HAP-1 (cell line): ENCODE data around the gene SLC30A4.

ENCODE experiments used
- DNase-seq, 2 experiments: peaks; one replicate each; pipeline ENCODE4 v3.0.0-alpha.2; 2016 to 2020; ENCODE audit warnings: low spot score in 2 of 2
- H3K27me3 ChIP-seq: fragments of 250-450 bp; sonication (Bioruptor Pico); 2 replicates; pipeline ENCODE4 v1.5.1; 2020; ENCODE audit warnings: low read depth, mild to moderate bottlenecking, moderate library complexity
- H3K36me3 ChIP-seq: fragments of 250-450 bp; sonication (Bioruptor Pico); replicated peaks from 2 replicates; pipeline ENCODE4 v1.5.1; 2020; ENCODE audit warnings: mild to moderate bottlenecking
- H3K4me1 ChIP-seq: fragments of 250-450 bp; sonication (Bioruptor Pico); 2 replicates; pipeline ENCODE4 v1.5.1; 2020; ENCODE audit warnings: mild to moderate bottlenecking
- H3K4me3 ChIP-seq: fragments of 250-450 bp; sonication (Bioruptor Pico); 2 replicates; pipeline ENCODE4 v1.5.1; 2020; ENCODE audit warnings: mild to moderate bottlenecking, moderate library complexity
- H3K9me3 ChIP-seq: fragments of 250-450 bp; sonication (Bioruptor Pico); 2 replicates; pipeline ENCODE4 v1.5.1; 2020; ENCODE audit warnings: mild to moderate bottlenecking, moderate library complexity
- in situ Hi-C: fragments of 300-500 bp; cut with MboI; formaldehyde crosslinking; loops from 3 replicates; pipeline ENCODE4 v1.14.3; 2020; ENCODE audit warnings: low sequenced_read_pairs, inconsistent platforms, mixed read lengths

The SLC30A4 gene, protein sequence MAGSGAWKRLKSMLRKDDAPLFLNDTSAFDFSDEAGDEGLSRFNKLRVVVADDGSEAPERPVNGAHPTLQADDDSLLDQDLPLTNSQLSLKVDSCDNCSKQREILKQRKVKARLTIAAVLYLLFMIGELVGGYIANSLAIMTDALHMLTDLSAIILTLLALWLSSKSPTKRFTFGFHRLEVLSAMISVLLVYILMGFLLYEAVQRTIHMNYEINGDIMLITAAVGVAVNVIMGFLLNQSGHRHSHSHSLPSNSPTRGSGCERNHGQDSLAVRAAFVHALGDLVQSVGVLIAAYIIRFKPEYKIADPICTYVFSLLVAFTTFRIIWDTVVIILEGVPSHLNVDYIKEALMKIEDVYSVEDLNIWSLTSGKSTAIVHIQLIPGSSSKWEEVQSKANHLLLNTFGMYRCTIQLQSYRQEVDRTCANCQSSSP

GRCh38 chr15:45522328-45523165, at the start of gene SLC30A4:
TSS of gene SLC30A4 (minus strand) at chr15:45522755. CDS start at chr15:45522354, 401 bp downstream.
- Histone ChIP-seq H3K36me3 (no peaks in the 10 kb centered on the region), H3K4me1 (no peaks in the 10 kb centered on the region; the same call in none of the 2 replicates), H3K9me3 (no peaks in the 10 kb centered on the region), H3K27me3 (peaks cover 7% of the 10 kb centered on the region; the same call in 1 of the 2 replicates), H3K4me3 (peak within 1 kb of the TSS; percentile 48)
- in situ Hi-C loops: no loop called here
- DNase-seq: peak; percentile 23 to 64

GRCh38 chr15:45555934-45556608, 33.5 kb upstream of the SLC30A4 start:
- Histone ChIP-seq H3K4me1 (no peaks in the 10 kb centered on the region), H3K27me3 (peaks cover 24% of the 10 kb centered on the region), H3K4me3 (no peak overlapping the region), H3K9me3 (no peaks in the 10 kb centered on the region), H3K36me3 (no peaks in the 10 kb centered on the region)
- in situ Hi-C loops: no loop called here
- no peak for DNase-seq

GRCh38 chr15:45551676-45552075, 29.1 kb upstream of the SLC30A4 start:
- in situ Hi-C loops: no loop called here
- Histone ChIP-seq H3K4me1 (peaks cover 4% of the 10 kb centered on the region; the same call in 1 of the 2 replicates), H3K9me3 (no peaks in the 10 kb centered on the region), H3K4me3 (no peak overlapping the region), H3K36me3 (no peaks in the 10 kb centered on the region), H3K27me3 (peaks cover 18% of the 10 kb centered on the region)
- no peak for DNase-seq

GRCh38 chr15:45550436-45550835, 27.9 kb upstream of the SLC30A4 start:
- Histone ChIP-seq H3K4me1 (peaks cover 4% of the 10 kb centered on the region; the same call in 1 of the 2 replicates), H3K4me3 (no peak overlapping the region), H3K27me3 (peaks cover 7% of the 10 kb centered on the region), H3K9me3 (no peaks in the 10 kb centered on the region), H3K36me3 (no peaks in the 10 kb centered on the region)
- in situ Hi-C loops: no loop called here
- DNase-seq: no peak

DNA sequence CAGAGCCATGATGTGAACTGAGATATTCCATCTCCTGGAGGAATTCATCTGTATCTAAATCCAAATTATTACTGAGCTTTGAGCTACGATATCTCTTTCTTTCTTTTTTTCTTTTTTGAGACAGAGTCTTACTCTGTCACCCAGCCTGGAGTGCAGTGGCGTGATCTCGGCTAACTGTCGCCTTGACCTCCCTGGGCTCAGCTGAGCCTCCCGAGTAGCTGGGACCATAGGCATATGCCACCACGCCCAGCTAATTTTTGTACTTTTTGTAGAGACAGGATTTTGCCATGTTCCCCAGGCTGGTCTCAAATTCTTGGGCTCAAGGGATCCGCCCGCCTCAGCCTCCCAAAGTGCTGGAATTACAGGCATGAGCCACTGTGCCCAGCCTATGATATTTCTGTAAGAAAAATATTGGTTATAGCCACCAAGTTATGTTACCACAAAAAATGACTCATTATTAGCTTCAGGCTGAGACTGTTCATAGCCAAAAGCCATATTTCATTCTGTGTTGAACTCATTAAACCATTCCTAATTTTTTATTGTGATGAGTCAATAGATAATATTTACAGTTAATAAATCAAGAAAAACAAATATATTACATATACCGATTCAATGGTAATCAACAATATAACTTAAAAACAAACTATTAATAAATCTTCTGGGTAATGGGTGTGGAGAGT, 27.1 kb upstream of the SLC30A4 start:
- Histone ChIP-seq H3K4me3 (no peak overlapping the region), H3K9me3 (no peaks in the 10 kb centered on the region), H3K27me3 (peaks cover 3% of the 10 kb centered on the region; the same call in 1 of the 2 replicates), H3K4me1 (peaks cover 4% of the 10 kb centered on the region; the same call in 1 of the 2 replicates), H3K36me3 (no peaks in the 10 kb centered on the region)
- in situ Hi-C loops: no loop called here
- no peak for DNase-seq

DNA sequence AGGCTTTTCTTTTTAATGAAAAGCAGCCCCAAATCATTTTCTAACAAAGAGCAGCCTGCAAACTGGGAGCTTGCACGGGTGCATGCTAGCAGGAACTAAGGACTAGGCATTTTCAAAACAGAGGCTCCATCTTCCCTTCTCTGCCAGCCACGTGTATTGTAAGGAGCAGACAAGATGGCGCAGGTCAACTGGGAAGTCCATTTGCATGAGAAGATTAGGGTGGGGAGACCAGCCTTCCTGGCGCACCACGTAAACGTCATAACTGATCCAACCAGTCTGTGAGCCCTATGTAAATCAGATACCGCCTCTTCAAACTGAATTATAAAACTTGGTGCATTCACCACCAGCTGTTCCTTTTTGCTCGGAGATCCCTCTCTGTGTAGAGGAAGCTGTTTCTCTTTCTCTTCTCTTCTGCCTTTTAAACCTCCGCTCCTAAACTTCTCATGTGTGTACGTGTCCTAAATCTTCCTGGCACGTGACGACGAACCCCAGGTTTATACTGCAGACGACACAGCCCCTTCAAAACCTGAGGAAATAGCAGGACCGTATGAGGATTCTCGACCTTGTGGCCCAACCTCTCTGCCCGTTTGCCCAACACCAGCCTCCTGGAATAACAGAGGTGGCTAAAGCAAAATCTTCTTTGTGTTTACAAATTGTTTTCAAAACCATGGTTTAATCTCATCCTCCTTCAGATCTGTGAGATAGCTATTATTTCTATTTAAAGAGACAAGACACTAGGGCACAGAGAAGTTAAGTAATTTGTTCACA, 26.4 kb upstream of the SLC30A4 start:
- H3K36me3 ChIP-seq: no peaks in the 10 kb centered on the region
- no peak overlapping the region for H3K4me3 ChIP-seq
- DNase-seq: no peak
- H3K27me3 ChIP-seq: no peaks in the 10 kb centered on the region
- in situ Hi-C loops: no loop called here
- H3K9me3 ChIP-seq: no peaks in the 10 kb centered on the region
- H3K4me1 ChIP-seq: peaks cover 4% of the 10 kb centered on the region; the same call in 1 of the 2 replicates

DNA sequence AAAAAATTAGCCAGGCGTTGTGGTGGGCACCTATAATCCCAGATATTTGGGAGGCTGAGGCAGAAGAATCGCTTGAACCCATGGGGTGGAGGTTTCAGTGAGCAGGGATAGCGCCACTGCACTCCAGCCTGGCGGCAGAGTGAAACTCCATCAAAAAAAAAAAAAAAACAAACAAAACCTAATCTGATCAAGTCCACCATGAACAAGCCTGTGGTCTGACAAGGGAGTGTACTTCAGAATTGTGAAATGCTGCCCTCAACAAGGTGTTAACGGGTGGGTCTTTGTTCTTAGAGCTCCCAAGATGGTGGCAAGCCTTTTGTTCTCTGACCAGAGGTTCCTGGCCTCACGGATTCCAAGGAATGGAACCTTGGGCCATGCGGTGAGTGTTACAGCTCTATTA, 24.2 kb upstream of the SLC30A4 start:
- Histone ChIP-seq H3K4me3 (no peak overlapping the region), H3K36me3 (no peaks in the 10 kb centered on the region), H3K4me1 (peaks cover 4% of the 10 kb centered on the region; the same call in 1 of the 2 replicates), H3K9me3 (no peaks in the 10 kb centered on the region), H3K27me3 (no peaks in the 10 kb centered on the region)
- DNase-seq: no peak
- in situ Hi-C loops: no loop called here

DNA sequence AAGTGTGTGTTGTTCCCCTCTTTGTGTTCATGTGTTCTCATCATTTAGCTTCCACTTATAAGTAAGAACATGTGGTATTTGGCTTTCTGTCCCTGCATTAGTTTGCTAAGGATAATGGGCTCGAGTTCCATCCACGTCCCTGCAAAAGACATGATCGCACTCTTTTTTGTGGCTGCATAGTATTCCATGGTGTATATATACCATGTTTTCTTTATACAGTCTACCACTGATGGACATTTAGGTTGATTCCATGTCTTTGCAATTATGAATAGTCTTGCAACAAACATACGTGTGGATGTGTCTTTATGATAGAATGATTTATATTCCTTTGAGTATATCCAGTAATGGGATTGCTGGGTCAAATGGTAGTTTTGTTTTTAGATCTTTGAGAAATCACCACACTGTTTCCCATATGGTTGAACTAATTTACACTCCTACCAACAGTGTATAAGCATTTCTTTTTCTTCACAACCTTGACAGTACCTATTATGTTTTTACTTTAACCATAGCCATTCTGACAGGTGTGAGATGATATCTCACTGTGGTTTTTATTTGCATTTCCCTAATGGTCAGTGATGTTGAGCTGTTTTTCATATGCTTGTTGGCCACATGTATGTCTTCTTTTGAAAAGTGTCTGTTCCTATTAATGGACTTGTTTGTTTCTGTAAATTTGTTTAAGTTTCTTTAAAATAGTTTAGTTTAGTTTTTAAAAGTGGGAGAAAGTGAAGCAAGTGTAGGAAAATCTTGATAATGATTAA, 21.9 kb upstream of the SLC30A4 start:
- in situ Hi-C loops: no loop called here
- DNase-seq: no peak
- peaks cover 4% of the 10 kb centered on the region; the same call in 1 of the 2 replicates for H3K4me1 ChIP-seq
- no peaks in the 10 kb centered on the region for H3K9me3 ChIP-seq
- no peaks in the 10 kb centered on the region for H3K36me3 ChIP-seq
- H3K27me3 ChIP-seq: no peaks in the 10 kb centered on the region
- no peak overlapping the region for H3K4me3 ChIP-seq

GRCh38 chr15:45543051-45543450, 20.5 kb upstream of the SLC30A4 start:
- no peaks in the 10 kb centered on the region for H3K27me3 ChIP-seq
- in situ Hi-C loops: no loop called here
- H3K4me3 ChIP-seq: no peak overlapping the region
- no peak for DNase-seq
- H3K36me3 ChIP-seq: no peaks in the 10 kb centered on the region
- no peaks in the 10 kb centered on the region for H3K9me3 ChIP-seq
- peaks cover 4% of the 10 kb centered on the region; the same call in 1 of the 2 replicates for H3K4me1 ChIP-seq

DNA sequence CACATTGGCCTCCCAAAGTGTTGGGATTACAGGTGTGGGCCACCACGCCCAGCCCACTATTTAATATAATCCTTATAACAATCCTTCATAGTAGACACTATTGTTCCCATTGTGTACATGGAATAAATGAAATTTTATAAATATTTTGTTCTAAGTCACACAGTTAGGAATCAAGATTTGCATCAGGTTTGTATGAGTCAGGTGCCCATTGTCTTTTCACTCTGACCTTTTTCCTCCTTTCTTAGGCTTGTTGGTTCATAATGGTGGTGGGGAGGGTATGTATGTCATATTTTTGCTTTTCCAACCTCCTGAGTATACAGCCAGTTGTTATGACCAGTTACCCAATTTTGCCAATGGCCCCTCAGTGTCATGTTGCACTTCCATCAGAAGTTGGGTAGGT, 18.0 kb upstream of the SLC30A4 start:
- H3K9me3 ChIP-seq: no peaks in the 10 kb centered on the region
- no peaks in the 10 kb centered on the region for H3K36me3 ChIP-seq
- no peak for DNase-seq
- in situ Hi-C loops: no loop called here
- no peaks in the 10 kb centered on the region for H3K27me3 ChIP-seq
- peaks cover 7% of the 10 kb centered on the region for H3K4me1 ChIP-seq
- H3K4me3 ChIP-seq: no peak overlapping the region

- Histone ChIP-seq H3K36me3 (no peaks in the 10 kb centered on the region), H3K4me3 (no peak overlapping the region), H3K4me1 (peaks cover 15% of the 10 kb centered on the region), H3K9me3 (no peaks in the 10 kb centered on the region), H3K27me3 (no peaks in the 10 kb centered on the region)
- in situ Hi-C loops: no loop called here
- no peak for DNase-seq
Measured at GRCh38 chr15:45539680-45540079, 17.1 kb upstream of the SLC30A4 start.

DNA sequence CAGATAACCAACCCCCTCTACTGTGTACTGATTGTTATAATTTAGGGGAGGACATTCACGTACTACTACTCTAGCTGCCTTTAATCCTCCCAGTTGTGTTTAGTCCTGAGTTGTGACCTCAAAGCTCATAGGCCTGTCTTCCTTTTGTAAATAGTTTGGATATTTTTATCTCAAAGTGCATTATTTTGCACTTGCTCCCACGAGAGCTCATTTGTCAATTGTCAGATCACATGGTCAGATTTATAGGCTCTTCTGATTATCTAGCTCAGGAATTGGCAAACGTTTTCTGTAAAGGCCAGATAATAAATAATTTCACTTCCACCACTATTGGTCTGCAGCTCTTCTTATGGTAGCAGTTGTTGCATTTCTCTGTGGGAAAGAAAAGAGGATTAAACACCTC, 14.4 kb upstream of the SLC30A4 start:
- Histone ChIP-seq H3K4me3 (no peak overlapping the region), H3K36me3 (no peaks in the 10 kb centered on the region), H3K9me3 (no peaks in the 10 kb centered on the region), H3K27me3 (peaks cover 12% of the 10 kb centered on the region), H3K4me1 (peaks cover 18% of the 10 kb centered on the region)
- DNase-seq: no peak
- in situ Hi-C loops: no loop called here
